ENCODE data around the gene C2orf78.

DNA sequence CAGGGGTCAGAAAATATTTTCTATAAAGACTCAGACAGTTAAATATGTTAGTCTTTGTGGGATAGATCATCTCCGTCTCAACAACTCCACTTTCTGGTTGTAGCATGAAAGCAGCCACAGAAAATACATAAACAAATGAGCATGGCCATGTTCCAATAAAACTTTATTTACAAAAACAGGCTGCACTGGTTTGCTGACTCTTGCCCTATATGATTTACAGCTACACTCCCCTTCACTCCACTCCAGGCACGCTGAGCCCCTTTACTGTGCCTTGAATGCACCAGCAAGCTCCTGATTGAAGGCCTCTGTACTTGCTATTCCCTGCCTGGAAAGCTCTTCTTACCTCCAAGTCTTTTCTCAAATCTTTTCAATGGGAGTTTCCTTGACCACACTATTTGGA, 39.0 kb downstream of the C2orf78 start:
- no peak for TF ChIP-seq POLR2A (IDR thresholded peaks at IDR 0.05; ENCODE audit: low read length)
- no peak for TF ChIP-seq GATA1 (IDR thresholded peaks at IDR 0.05; ENCODE audit: low read depth, low read length)

Measured in erythroblast (primary cell).